Measurements from ENCODE around the gene U2AF1L4. TPM values are rescaled to one million over a fixed set of nuclear protein-coding genes. Genes with fewer than 3 reads are reported as not detected.

The U2AF1L4 gene
- total RNA-seq, 1 donor from 2014 or later, result 6.6 TPM

DNA sequence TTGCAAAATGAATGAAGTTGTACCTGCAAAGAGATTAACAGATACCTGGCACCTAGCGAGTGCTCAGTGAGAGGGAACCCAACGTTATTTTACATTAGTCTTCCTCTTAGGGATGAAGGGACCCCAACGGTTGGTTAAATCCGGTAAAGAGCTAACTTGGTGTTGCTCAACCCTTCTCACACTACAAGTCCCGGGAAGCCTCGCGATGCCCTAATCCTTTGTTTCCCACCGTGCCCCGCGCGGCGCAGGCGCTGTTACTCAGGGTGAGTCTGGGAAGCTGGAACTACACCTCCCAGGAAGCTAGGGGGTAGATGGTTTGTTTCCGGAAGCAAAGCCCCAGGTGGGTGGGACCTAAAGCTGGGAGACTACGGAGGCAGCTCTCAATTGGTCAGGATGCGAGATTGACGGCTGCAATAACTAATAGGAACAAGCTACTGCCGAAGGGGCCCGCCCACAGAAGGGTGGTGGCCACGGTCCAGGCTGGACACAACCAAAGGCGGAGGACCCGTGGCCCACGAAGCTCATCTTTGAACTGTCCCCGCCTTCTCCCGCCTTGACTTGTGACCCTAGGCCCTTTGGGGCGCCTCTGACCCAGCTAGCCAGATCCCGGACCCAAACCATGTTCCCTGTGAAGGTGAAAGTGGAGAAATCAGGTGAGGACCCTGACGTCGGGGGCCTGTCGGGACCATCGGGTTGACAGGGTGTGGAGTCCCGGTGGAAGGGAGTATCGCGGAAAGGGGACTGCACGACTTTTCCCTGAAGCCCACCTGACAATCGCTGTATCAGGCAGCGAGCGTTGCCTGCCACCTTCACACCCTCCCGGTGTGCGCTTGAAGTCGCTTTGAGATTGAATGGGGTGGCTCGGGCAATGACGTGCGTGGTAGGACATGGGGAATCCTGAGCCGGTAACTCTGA is 3.1 kb upstream of the U2AF1L4 start, which contains the start of gene LIN37:
LIN37 (plus strand) TSS at position 471 of the 915 bp plus-strand sequence; CDS start at position 620, 149 bp downstream.
- intact Hi-C loops (cut with DNase I), result no loop called here
- Histone ChIP-seq H3K27ac (peak within 1 kb of the TSS; percentile 55), H3K4me3 (peak within 1 kb of the TSS; percentile 67 to 95), H3K4me1 (peaks cover 45% of the 10 kb centered on the region), H3K27me3 (no peaks in the 10 kb centered on the region), H3K9me3 (no peaks in the 10 kb centered on the region), H3K36me3 (peaks cover 0 to 15% of the 10 kb centered on the region in 2 donors)
- peak; percentile 100 for DNase-seq (ENCODE audit: extremely low spot score in 2 of 2)
- TF ChIP-seq POLR2A (IDR thresholded peaks at IDR 0.05) (peak; percentile 71 to 90), POLR2AphosphoS5 (IDR thresholded peaks at IDR 0.05; ENCODE audit: insufficient read depth in 1 of 2, low read depth in 1 of 2) (peak; percentile 99 to 100)
- TF ChIP-seq, protein P1, sequence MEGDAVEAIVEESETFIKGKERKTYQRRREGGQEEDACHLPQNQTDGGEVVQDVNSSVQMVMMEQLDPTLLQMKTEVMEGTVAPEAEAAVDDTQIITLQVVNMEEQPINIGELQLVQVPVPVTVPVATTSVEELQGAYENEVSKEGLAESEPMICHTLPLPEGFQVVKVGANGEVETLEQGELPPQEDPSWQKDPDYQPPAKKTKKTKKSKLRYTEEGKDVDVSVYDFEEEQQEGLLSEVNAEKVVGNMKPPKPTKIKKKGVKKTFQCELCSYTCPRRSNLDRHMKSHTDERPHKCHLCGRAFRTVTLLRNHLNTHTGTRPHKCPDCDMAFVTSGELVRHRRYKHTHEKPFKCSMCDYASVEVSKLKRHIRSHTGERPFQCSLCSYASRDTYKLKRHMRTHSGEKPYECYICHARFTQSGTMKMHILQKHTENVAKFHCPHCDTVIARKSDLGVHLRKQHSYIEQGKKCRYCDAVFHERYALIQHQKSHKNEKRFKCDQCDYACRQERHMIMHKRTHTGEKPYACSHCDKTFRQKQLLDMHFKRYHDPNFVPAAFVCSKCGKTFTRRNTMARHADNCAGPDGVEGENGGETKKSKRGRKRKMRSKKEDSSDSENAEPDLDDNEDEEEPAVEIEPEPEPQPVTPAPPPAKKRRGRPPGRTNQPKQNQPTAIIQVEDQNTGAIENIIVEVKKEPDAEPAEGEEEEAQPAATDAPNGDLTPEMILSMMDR (IDR thresholded peaks at IDR 0.05), result peak in 2 of 3 experiments; percentile 10 to 12

DNA sequence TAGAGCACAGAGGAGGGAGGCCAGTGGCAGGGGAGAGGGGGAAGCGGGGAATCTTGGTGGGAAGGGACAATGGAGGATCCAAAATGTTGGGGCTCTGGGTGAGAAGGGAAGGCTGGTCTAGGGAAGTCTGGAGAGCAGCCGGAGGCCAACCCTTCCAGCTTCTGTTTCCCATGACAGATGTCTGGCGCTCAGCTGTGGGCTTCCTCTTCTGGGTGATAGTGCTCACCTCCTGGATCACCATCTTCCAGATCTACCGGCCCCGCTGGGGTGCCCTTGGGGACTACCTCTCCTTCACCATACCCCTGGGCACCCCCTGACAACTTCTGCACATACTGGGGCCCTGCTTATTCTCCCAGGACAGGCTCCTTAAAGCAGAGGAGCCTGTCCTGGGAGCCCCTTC is 1.3 kb upstream of the U2AF1L4 start:
- Histone ChIP-seq H3K4me1 (peaks cover 45% of the 10 kb centered on the region), H3K27ac (no peak overlapping the region), H3K36me3 (no peaks in the 10 kb centered on the region), H3K9me3 (no peaks in the 10 kb centered on the region), H3K27me3 (no peaks in the 10 kb centered on the region), H3K4me3 (peak overlapping the region; percentile 90 to 93)
- TF ChIP-seq, protein P1 (IDR thresholded peaks at IDR 0.05), result no peak
- TF ChIP-seq POLR2A (IDR thresholded peaks at IDR 0.05) (no peak), POLR2AphosphoS5 (IDR thresholded peaks at IDR 0.05; ENCODE audit: insufficient read depth in 1 of 2, low read depth in 1 of 2) (no peak)
- intact Hi-C loops (cut with DNase I), result no loop called here
- DNase-seq (ENCODE audit: extremely low spot score in 2 of 2), result no peak

DNA sequence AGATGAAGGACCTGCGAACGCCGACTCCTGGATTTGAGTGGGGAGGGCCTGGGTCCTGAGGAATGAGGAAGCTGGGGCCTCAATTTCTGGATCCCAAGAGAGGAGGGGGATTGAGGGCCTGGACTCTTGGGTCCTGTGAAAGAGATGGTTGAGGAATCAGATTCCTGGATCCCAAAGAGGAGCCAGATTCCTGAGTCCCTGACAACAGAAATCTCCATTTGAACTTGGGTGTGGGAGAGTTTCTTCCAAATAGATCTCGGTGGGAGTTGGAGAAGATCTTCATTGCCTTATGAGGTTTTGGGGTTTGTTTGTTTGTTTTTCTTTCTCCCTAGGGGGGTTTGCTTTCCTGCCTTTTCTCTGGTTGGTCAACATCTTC is 857 bp upstream of the U2AF1L4 start:
- Histone ChIP-seq H3K27ac (peak overlapping the region; percentile 100), H3K9me3 (no peaks in the 10 kb centered on the region), H3K4me3 (peak overlapping the region; percentile 90 to 93), H3K27me3 (no peaks in the 10 kb centered on the region), H3K4me1 (peaks cover 48% of the 10 kb centered on the region), H3K36me3 (no peaks in the 10 kb centered on the region)
- intact Hi-C loops (cut with DNase I), result no loop called here
- no peak for DNase-seq (ENCODE audit: extremely low spot score in 2 of 2)
- no peak for TF ChIP-seq POLR2A (IDR thresholded peaks at IDR 0.05)
- TF ChIP-seq, protein P1 (IDR thresholded peaks at IDR 0.05), result no peak
- TF ChIP-seq POLR2AphosphoS5 (IDR thresholded peaks at IDR 0.05; ENCODE audit: insufficient read depth in 1 of 2, low read depth in 1 of 2), result no peak

DNA sequence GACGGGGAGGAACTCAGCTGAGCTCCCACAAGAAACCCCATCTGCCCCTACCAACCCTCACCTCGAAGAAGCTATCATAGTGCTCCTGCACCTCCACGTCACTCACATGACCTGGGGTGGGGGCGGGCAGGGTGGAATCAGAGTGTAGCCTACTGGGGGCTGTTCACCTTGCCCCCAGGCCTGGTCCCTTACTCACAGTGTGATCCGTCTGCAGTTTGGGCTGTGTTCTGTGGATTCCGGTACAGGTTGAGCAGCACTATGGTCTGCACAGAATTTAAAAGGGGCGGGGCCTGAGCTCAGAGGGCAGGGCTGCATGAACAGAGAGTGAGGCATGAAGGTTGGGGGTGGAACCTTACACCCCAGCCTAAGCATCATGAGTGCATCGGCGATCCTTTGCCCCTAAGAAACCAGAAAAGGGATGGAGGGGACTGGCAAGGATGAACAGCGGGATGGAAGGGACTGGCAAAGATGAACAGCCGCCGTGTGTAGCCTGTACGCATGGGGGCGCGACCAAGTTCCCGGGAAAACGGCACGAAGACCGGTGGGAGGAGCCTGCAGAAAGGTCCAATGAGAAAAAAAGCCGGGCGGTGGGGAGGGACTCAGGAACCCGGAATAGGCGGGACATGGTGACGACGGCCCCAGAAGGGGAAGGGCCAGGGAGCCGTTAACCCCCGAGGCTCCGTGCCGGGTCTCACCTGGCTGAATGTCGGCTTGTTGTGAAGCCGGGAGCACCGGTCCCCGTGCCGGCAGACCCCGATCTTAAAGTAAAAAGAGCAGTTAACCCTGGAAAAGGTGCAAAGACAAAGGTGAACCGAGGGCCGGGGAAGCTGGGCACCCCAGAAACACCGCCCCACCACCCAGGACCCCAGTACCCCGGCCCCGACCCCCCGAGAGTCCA is 539 bp downstream of the U2AF1L4 start:
- Histone ChIP-seq H3K27ac (peak overlapping the region; percentile 100), H3K4me1 (peaks cover 51% of the 10 kb centered on the region), H3K36me3 (no peaks in the 10 kb centered on the region), H3K27me3 (no peaks in the 10 kb centered on the region), H3K4me3 (peak overlapping the region; percentile 90 to 93), H3K9me3 (no peaks in the 10 kb centered on the region)
- intact Hi-C loops (cut with DNase I), result no loop called here
- DNase-seq (ENCODE audit: extremely low spot score in 2 of 2), result peak in 1 of 2 donors; percentile 98
- TF ChIP-seq POLR2AphosphoS5 (IDR thresholded peaks at IDR 0.05; ENCODE audit: insufficient read depth in 1 of 2, low read depth in 1 of 2) (peak in 1 of 2 donors; percentile 73), POLR2A (IDR thresholded peaks at IDR 0.05) (no peak)
- TF ChIP-seq, protein P1 (IDR thresholded peaks at IDR 0.05), result peak in 2 of 3 experiments; percentile 30 to 47
